H9 (cell line): ENCODE results near the gene BBX. TPM values are rescaled to one million over a fixed set of nuclear protein-coding genes. Genes with fewer than 3 reads are reported as not detected.

Experiments
- DNase-seq: peaks from one replicate; pipeline ENCODE4 v3.0.0-alpha.2; 2017
- H2AFZ ChIP-seq: one replicate; pipeline ENCODE4 v1.6.1; 2013; ENCODE audit warnings: mild to moderate bottlenecking, low read length, control low read depth, moderate library complexity
- H2AK5ac ChIP-seq: 2 replicates; pipeline ENCODE4 v1.6.1; 2013; ENCODE audit warnings: low read length, control low read depth, mixed read lengths; ENCODE audit not compliant: insufficient read length
- H2BK120ac ChIP-seq: one replicate; pipeline ENCODE4 v1.6.1; 2013; ENCODE audit warnings: low read depth, mild to moderate bottlenecking, low read length, control low read depth, inconsistent platforms; ENCODE audit not compliant: poor library complexity, severe bottlenecking
- H2BK12ac ChIP-seq: 2 replicates; pipeline ENCODE4 v1.6.1; 2013; ENCODE audit warnings: low read length, control low read depth, mixed read lengths, low read depth; ENCODE audit not compliant: insufficient read length
- H2BK15ac ChIP-seq: 2 replicates; pipeline ENCODE4 v1.6.1; 2013; ENCODE audit warnings: low read depth, low read length, control low read depth
- H2BK20ac ChIP-seq: one replicate; pipeline ENCODE4 v1.6.1; 2013; ENCODE audit warnings: low read depth, mild to moderate bottlenecking, low read length, control low read depth, inconsistent platforms; ENCODE audit not compliant: poor library complexity, severe bottlenecking
- H2BK5ac ChIP-seq: 2 replicates; pipeline ENCODE4 v1.6.1; 2013; ENCODE audit warnings: low read length, control low read depth, mixed read lengths; ENCODE audit not compliant: insufficient read length
- H3K14ac ChIP-seq: 2 replicates; pipeline ENCODE4 v1.6.1; 2013; ENCODE audit warnings: low read length, control low read depth; ENCODE audit not compliant: insufficient read depth
- H3K18ac ChIP-seq: 2 replicates; pipeline ENCODE4 v1.6.1; 2013; ENCODE audit warnings: low read depth, mild to moderate bottlenecking, mixed read lengths, low read length, control low read depth; ENCODE audit not compliant: insufficient read length
- H3K23ac ChIP-seq: 2 replicates; pipeline ENCODE4 v1.6.1; 2013; ENCODE audit warnings: low read length, control low read depth, mixed read lengths, low read depth; ENCODE audit not compliant: insufficient read length
- H3K23me2 ChIP-seq: 2 replicates; pipeline ENCODE4 v1.6.1; 2013; ENCODE audit warnings: low read depth, mild to moderate bottlenecking, mixed read lengths, low read length, control low read depth; ENCODE audit not compliant: insufficient read length, poor library complexity, severe bottlenecking
- H3K27ac ChIP-seq: 2 replicates; pipeline ENCODE4 v1.5.1; 2013; ENCODE audit warnings: low read length, control low read depth, mixed read lengths, low read depth; ENCODE audit not compliant: insufficient read length
- H3K27me3 ChIP-seq: 2 replicates; pipeline ENCODE4 v1.6.1; 2013; ENCODE audit warnings: low read length, control low read depth, inconsistent platforms; ENCODE audit not compliant: insufficient read depth
- H3K4ac ChIP-seq: 2 replicates; pipeline ENCODE4 v1.6.1; 2013; ENCODE audit warnings: low read depth, mild to moderate bottlenecking, control low read depth, inconsistent platforms, low read length, moderate library complexity
- H3K4me1 ChIP-seq: 2 replicates; pipeline ENCODE4 v1.6.1; 2013; ENCODE audit warnings: low read length, control low read depth, inconsistent platforms; ENCODE audit not compliant: insufficient read depth
- H3K4me2 ChIP-seq: 2 replicates; pipeline ENCODE4 v1.6.1; 2013; ENCODE audit warnings: low read length, control low read depth, mixed read lengths; ENCODE audit not compliant: insufficient read length, insufficient read depth
- H3K56ac ChIP-seq: 2 replicates; pipeline ENCODE4 v1.6.1; 2013; ENCODE audit warnings: low read depth, mild to moderate bottlenecking, mixed read lengths, low read length, control low read depth; ENCODE audit not compliant: insufficient read length
- H3K79me1 ChIP-seq: 2 replicates; pipeline ENCODE4 v1.6.1; 2013; ENCODE audit warnings: low read depth, mild to moderate bottlenecking, moderate library complexity, low read length, control low read depth, inconsistent platforms; ENCODE audit not compliant: insufficient read depth, poor library complexity, severe bottlenecking
- H3K79me2 ChIP-seq: 2 replicates; pipeline ENCODE4 v1.6.1; 2013; ENCODE audit warnings: low read length, control low read depth, inconsistent platforms; ENCODE audit not compliant: insufficient read depth
- H3K9ac ChIP-seq: 2 replicates; pipeline ENCODE4 v1.6.1; 2013; ENCODE audit warnings: low read length, control low read depth, mixed read lengths; ENCODE audit not compliant: insufficient read length; ENCODE audit errors: extremely low read depth
- H3K9me3 ChIP-seq: one replicate; pipeline ENCODE4 v1.6.1; 2013; ENCODE audit warnings: low read depth, low read length, inconsistent platforms; ENCODE audit not compliant: control insufficient read depth
- H3T11ph ChIP-seq: one replicate; pipeline ENCODE4 v1.6.1; 2013; ENCODE audit warnings: mild to moderate bottlenecking, low read length, control low read depth, inconsistent platforms
- H4K20me1 ChIP-seq: one replicate; pipeline ENCODE4 v1.6.1; 2013; ENCODE audit not compliant: control insufficient read depth, insufficient read length, insufficient read depth
- H4K5ac ChIP-seq: 2 replicates; pipeline ENCODE4 v1.6.1; 2013; ENCODE audit warnings: low read depth, mild to moderate bottlenecking, mixed read lengths, low read length, control low read depth; ENCODE audit not compliant: insufficient read length
- H4K8ac ChIP-seq: replicated peaks from 2 replicates; pipeline ENCODE4 v1.6.1; 2013; ENCODE audit warnings: low read length, control low read depth, mixed read lengths, low read depth; ENCODE audit not compliant: insufficient read length
- H4K91ac ChIP-seq: 2 replicates; pipeline ENCODE4 v1.6.1; 2013; ENCODE audit warnings: low read depth, mild to moderate bottlenecking, moderate library complexity, mixed read lengths, low read length, control low read depth; ENCODE audit not compliant: insufficient read length
- H3K27ac Mint-ChIP-seq, 3 experiments: 2 replicates in 2 of 3; 3 replicates in 1 of 3; pipeline ENCODE4 v1.8.0; 2020 to 2021; ENCODE audit warnings: mixed read lengths in 3 of 3, mild to moderate bottlenecking in 1 of 3, moderate library complexity in 1 of 3
- H3K27me3 Mint-ChIP-seq: 2 replicates; pipeline ENCODE4 v1.8.0; 2021; ENCODE audit warnings: low read depth, mild to moderate bottlenecking, moderate library complexity, mixed read lengths
- H3K36me3 Mint-ChIP-seq, 3 experiments: 2 replicates in 2 of 3; 3 replicates in 1 of 3; pipeline ENCODE4 v1.8.0; 2020 to 2021; ENCODE audit warnings: low read depth in 3 of 3, mixed read lengths in 3 of 3; ENCODE audit not compliant: insufficient read depth in 1 of 3
- H3K4me1 Mint-ChIP-seq, 2 experiments: 2 replicates each; pipeline ENCODE4 v1.8.0; 2020; ENCODE audit warnings: mixed read lengths in 2 of 2
- H3K4me3 Mint-ChIP-seq, 2 experiments: 2 replicates in 1 of 2; 3 replicates in 1 of 2; pipeline ENCODE4 v1.8.0; 2020 to 2021; ENCODE audit warnings: mild to moderate bottlenecking in 2 of 2, mixed read lengths in 2 of 2, moderate library complexity in 1 of 2
- H3K9me3 Mint-ChIP-seq, 2 experiments: 2 replicates in 1 of 2; 3 replicates in 1 of 2; pipeline ENCODE4 v1.8.0; 2020; ENCODE audit warnings: mild to moderate bottlenecking in 2 of 2, mixed read lengths in 2 of 2, moderate library complexity in 1 of 2
- total RNA-seq: library from RNA; stranded (reverse); gene quantifications from 2 replicates; pipeline ENCODE4 v1.2.1, GENCODE V29; 2021
- TF ChIP-seq, protein P1 (sequence below): fragments of 200-600 bp; sonication (generic); conservative IDR thresholded peaks from 3 replicates; pipeline ENCODE4 v1.8.0; 2021; ENCODE audit warnings: antibody characterized with exemption, mild to moderate bottlenecking

The BBX gene
- total RNA-seq, 1 experiment from 2014 or later: 34.8 TPM

DNA sequence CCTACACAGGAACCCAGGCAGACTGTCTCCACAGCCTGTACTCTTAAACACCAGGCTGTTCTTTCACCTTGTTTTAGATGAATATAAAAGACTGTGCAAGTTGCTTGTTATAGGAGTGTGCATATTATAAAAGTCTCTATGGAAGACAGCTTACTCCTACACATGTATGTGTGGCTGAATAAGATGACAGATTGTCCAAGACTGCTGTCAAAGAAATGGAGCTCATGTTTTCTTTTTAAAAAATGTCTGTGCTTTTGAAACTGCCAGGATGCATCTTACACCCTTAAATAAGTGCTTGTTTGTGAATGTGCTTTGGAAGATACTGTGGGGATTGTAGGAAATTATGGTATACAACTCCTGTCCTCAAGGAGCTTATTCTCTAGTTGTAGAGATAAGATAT lies 237.4 kb downstream of the BBX start:
- Histone ChIP-seq H3K18ac (no peak overlapping the region), H3K9ac (no peak overlapping the region)

More for the DNA sequence above, 237.4 kb downstream of the BBX start:
- no peak for DNase-seq
- H3K4me3 Mint-ChIP-seq: no peak overlapping the region
- Histone ChIP-seq H2AK5ac (no peak overlapping the region), H2BK12ac (no peak overlapping the region), H3T11ph (no peak overlapping the region), H2BK5ac (no peak overlapping the region), H3K14ac (no peak overlapping the region), H4K20me1 (no peaks in the 10 kb centered on the region), H2BK120ac (no peak overlapping the region), H3K9me3 (no peaks in the 10 kb centered on the region), H3K4ac (no peak overlapping the region), H2BK15ac (no peak overlapping the region), H3K79me2 (no peaks in the 10 kb centered on the region), H3K23ac (no peak overlapping the region), H3K4me1 (no peaks in the 10 kb centered on the region), H4K8ac (no peak overlapping the region), H4K5ac (no peak overlapping the region), H3K27ac (no peak overlapping the region), H3K23me2 (no peaks in the 10 kb centered on the region), H4K91ac (no peak overlapping the region), H3K79me1 (no peaks in the 10 kb centered on the region), H3K27me3 (no peaks in the 10 kb centered on the region), H3K4me2 (no peak overlapping the region), H3K56ac (no peak overlapping the region), H2AFZ (no peak overlapping the region), H2BK20ac (no peak overlapping the region)
- H3K27ac Mint-ChIP-seq: no peak overlapping the region
- H3K27me3 Mint-ChIP-seq: no peaks in the 10 kb centered on the region
- no peaks in the 10 kb centered on the region for H3K4me1 Mint-ChIP-seq
- H3K36me3 Mint-ChIP-seq: peaks cover 0 to 12% (median 4%) of the 10 kb centered on the region in 3 experiments; a peak in 5 of 7 replicates
- no peaks in the 10 kb centered on the region for H3K9me3 Mint-ChIP-seq
- TF ChIP-seq, protein P1, sequence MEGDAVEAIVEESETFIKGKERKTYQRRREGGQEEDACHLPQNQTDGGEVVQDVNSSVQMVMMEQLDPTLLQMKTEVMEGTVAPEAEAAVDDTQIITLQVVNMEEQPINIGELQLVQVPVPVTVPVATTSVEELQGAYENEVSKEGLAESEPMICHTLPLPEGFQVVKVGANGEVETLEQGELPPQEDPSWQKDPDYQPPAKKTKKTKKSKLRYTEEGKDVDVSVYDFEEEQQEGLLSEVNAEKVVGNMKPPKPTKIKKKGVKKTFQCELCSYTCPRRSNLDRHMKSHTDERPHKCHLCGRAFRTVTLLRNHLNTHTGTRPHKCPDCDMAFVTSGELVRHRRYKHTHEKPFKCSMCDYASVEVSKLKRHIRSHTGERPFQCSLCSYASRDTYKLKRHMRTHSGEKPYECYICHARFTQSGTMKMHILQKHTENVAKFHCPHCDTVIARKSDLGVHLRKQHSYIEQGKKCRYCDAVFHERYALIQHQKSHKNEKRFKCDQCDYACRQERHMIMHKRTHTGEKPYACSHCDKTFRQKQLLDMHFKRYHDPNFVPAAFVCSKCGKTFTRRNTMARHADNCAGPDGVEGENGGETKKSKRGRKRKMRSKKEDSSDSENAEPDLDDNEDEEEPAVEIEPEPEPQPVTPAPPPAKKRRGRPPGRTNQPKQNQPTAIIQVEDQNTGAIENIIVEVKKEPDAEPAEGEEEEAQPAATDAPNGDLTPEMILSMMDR: no peak
